ENCODE results near the gene ETS1.

GRCh38 chr11:128469220-128469619, 118.1 kb downstream of the ETS1 start:
- no peak for TF ChIP-seq EZH2 (IDR thresholded peaks at IDR 0.05; ENCODE audit: borderline replicate concordance)
- no peak for TF ChIP-seq CTCF (IDR thresholded peaks at IDR 0.05; ENCODE audit: poor library complexity)
